Measurements from ENCODE around the gene PLXNB3. TPM values are rescaled to one million over a fixed set of nuclear protein-coding genes. Genes with fewer than 3 reads are reported as not detected.

PLXNB3 gene
- total RNA-seq, 4 donors from 2014 or later: 3.1 to 46.2 (median 24.7) TPM

DNA sequence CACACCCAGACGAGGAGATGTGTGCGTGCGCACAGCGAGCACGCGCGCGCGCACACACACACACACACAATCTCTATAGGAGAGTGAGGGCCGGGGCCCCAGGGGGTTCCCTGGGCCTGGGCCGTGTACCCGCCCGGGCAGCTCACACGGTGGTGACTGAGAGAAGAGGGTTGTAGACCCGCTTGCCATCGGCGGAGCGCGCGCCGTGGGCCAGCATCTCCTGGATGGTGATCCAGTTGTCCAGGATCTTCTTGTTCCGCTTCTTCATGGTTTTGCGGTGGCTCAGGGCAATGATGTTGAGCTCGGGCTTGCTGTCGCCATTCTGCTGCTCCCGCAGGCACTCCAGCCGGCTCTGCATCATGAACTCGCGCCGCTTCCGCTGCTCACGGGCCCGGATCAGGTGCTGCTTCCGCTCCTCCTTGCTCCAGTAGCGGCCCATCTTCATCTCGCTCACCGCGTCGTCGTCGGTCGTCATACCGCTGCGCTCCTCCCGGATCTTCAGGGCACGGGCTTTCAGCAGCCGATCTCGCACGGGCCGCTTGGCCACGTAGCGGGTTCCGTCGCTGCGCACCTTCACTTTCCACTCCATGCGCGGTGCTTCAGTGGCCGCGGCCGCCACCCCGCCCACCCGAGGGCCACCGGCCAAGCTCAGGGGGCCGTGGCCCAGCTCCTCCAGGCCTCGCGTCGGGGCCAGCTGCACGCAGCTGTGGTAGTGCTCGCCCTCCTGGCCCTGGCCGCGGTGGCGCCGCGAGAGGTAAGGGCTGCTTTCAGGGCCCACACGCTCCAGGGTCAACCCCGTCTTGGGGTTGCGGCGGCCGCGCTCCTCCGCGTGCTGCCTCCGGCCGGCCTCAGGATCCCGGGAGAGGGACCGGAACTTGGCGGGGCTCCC lies 39.4 kb downstream of the PLXNB3 start:
- intact Hi-C loops (cut with DNase I; ENCODE audit: low total_unique reads): no loop called here
- H3K4me1 ChIP-seq: no peaks in the 10 kb centered on the region
- TF ChIP-seq POLR2A (IDR thresholded peaks at IDR 0.05) (no peak), EP300 (IDR thresholded peaks at IDR 0.05; ENCODE audit: low read depth) (no peak), POLR2AphosphoS5 (IDR thresholded peaks at IDR 0.05) (no peak)
- TF ChIP-seq, protein P1, sequence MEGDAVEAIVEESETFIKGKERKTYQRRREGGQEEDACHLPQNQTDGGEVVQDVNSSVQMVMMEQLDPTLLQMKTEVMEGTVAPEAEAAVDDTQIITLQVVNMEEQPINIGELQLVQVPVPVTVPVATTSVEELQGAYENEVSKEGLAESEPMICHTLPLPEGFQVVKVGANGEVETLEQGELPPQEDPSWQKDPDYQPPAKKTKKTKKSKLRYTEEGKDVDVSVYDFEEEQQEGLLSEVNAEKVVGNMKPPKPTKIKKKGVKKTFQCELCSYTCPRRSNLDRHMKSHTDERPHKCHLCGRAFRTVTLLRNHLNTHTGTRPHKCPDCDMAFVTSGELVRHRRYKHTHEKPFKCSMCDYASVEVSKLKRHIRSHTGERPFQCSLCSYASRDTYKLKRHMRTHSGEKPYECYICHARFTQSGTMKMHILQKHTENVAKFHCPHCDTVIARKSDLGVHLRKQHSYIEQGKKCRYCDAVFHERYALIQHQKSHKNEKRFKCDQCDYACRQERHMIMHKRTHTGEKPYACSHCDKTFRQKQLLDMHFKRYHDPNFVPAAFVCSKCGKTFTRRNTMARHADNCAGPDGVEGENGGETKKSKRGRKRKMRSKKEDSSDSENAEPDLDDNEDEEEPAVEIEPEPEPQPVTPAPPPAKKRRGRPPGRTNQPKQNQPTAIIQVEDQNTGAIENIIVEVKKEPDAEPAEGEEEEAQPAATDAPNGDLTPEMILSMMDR (IDR thresholded peaks at IDR 0.05): no peak
- no peaks in the 10 kb centered on the region for H3K9me3 ChIP-seq
- DNase-seq: no peak
- H3K4me3 ChIP-seq: no peak overlapping the region
- 96% methylated on average over 76 of the region's 87 CpGs; no CpG with 5 or more reads in 1 of the 2 donors for WGBS, 2 donors (ENCODE audit: low coverage in 1 of 2)
- H3K27me3 ChIP-seq: no peaks in the 10 kb centered on the region
- in situ Hi-C loops (cut with MboI; ENCODE audit: low pct_ligation_motif_present in 1 of 4, low pct_unique_long_range_greater_than_20kb in 1 of 4, low sequenced_read_pairs in 3 of 4): loop anchor here in 1 of 4 donors (25.0 kb wide), 1 partner anchor 109 kb away; the partner anchor contains the start of gene AVPR2
- no peaks in the 10 kb centered on the region for H3K36me3 ChIP-seq
- H3K27ac ChIP-seq: no peak overlapping the region

DNA sequence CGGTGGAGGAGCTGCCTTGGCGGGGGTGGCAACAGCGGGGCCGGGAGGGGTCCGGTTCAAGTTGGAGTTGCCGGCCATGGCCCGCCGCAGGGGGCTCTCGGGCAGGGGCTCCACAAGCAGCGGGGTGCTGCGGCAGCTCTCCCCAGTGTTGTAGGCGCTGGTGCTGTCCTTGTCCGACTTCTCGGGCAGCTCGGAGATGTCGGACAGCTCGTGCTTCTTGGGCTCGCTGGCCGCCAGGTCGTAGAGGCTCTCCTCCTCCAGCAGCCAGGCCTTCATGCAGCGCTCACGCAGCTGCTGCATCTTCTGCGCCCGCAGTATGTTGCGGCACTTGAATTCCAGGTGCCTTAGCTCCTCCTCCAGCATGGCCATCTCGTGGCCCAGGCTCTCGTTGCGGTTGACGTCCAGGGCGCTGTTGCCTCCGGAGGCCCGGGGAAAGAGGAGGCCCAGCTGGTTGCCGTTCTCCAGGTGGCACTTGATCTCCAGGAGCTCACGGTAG lies 40.1 kb downstream of the PLXNB3 start:
- H3K4me1 ChIP-seq: no peaks in the 10 kb centered on the region
- TF ChIP-seq POLR2A (IDR thresholded peaks at IDR 0.05) (no peak), POLR2AphosphoS5 (IDR thresholded peaks at IDR 0.05) (no peak), EP300 (IDR thresholded peaks at IDR 0.05; ENCODE audit: low read depth) (no peak)
- TF ChIP-seq, protein P1 (IDR thresholded peaks at IDR 0.05): no peak
- WGBS, 2 donors (ENCODE audit: low coverage in 1 of 2): 93% methylated on average over 31 of the region's 34 CpGs; no CpG with 5 or more reads in 1 of the 2 donors
- no peaks in the 10 kb centered on the region for H3K9me3 ChIP-seq
- intact Hi-C loops (cut with DNase I; ENCODE audit: low total_unique reads): no loop called here
- H3K27me3 ChIP-seq: no peaks in the 10 kb centered on the region
- no peak overlapping the region for H3K27ac ChIP-seq
- H3K36me3 ChIP-seq: no peaks in the 10 kb centered on the region
- no peak for DNase-seq
- H3K4me3 ChIP-seq: no peak overlapping the region
- in situ Hi-C loops (cut with MboI; ENCODE audit: low pct_ligation_motif_present in 1 of 4, low pct_unique_long_range_greater_than_20kb in 1 of 4, low sequenced_read_pairs in 3 of 4): loop anchor here in 1 of 4 donors (25.0 kb wide), 1 partner anchor 108 kb away; the partner anchor contains the start of gene AVPR2

DNA sequence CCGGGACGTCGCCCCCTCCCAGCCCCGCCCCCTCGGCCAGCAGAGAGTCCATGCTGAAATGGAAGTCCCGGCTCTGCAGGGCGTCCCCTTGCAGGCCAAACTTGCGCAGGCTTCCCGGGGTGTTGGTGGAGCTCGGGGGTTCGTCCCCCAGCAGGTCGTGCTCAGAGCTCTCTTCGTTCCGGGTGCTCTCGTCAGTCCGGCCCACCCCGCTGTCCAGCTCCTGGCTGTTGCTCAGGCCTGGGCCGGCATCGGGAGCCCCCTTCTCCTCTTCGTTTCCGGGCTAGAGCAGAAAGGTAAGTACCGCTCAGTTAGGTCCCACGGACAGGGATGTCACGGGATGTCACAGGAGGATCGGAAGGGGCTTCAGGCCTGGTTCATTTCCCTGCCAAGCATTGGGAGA lies 40.6 kb downstream of the PLXNB3 start:
- Histone ChIP-seq H3K4me3 (no peak overlapping the region), H3K27me3 (no peaks in the 10 kb centered on the region), H3K4me1 (no peaks in the 10 kb centered on the region), H3K36me3 (no peaks in the 10 kb centered on the region), H3K9me3 (no peaks in the 10 kb centered on the region), H3K27ac (no peak overlapping the region)
- intact Hi-C loops (cut with DNase I; ENCODE audit: low total_unique reads): no loop called here
- WGBS, 2 donors (ENCODE audit: low coverage in 1 of 2): 96% methylated on average over 21 of the region's 25 CpGs; no CpG with 5 or more reads in 1 of the 2 donors
- in situ Hi-C loops (cut with MboI; ENCODE audit: low pct_ligation_motif_present in 1 of 4, low pct_unique_long_range_greater_than_20kb in 1 of 4, low sequenced_read_pairs in 3 of 4): loop anchor here in 1 of 4 donors (25.0 kb wide), 1 partner anchor 108 kb away; the partner anchor contains the start of gene AVPR2
- no peak for DNase-seq
- TF ChIP-seq EP300 (IDR thresholded peaks at IDR 0.05; ENCODE audit: low read depth) (no peak), POLR2AphosphoS5 (IDR thresholded peaks at IDR 0.05) (no peak), POLR2A (IDR thresholded peaks at IDR 0.05) (no peak)
- TF ChIP-seq, protein P1 (IDR thresholded peaks at IDR 0.05): no peak

DNA sequence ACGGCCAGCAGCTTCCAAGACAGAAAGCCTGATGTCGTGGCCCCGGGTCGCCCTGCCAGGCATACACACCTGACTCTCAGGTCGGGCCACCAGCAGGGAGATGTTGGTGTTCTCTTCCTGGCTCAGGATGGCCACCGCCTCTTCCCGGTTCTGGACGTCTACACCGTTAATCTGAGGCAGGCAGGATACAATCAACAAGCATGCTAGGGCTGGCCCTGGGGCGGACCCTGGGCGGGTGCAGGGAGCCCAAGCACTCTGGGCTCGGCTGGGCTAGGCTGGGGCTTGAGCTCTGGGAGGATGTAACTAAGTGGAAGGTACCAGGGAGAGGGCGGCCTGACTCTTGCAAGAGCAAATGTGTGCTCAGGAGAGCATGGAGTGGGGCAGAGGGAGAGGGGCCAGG lies 41.4 kb downstream of the PLXNB3 start:
- Histone ChIP-seq H3K4me1 (no peaks in the 10 kb centered on the region), H3K36me3 (no peaks in the 10 kb centered on the region), H3K27me3 (no peaks in the 10 kb centered on the region), H3K4me3 (no peak overlapping the region), H3K9me3 (no peaks in the 10 kb centered on the region), H3K27ac (no peak overlapping the region)
- in situ Hi-C loops (cut with MboI; ENCODE audit: low pct_ligation_motif_present in 1 of 4, low pct_unique_long_range_greater_than_20kb in 1 of 4, low sequenced_read_pairs in 3 of 4): loop anchor here in 1 of 4 donors (25.0 kb wide), 1 partner anchor 107 kb away; the partner anchor contains the start of gene AVPR2
- TF ChIP-seq EP300 (IDR thresholded peaks at IDR 0.05; ENCODE audit: low read depth): no peak
- no peak for TF ChIP-seq POLR2AphosphoS5 (IDR thresholded peaks at IDR 0.05)
- TF ChIP-seq POLR2A (IDR thresholded peaks at IDR 0.05): no peak
- TF ChIP-seq, protein P1 (IDR thresholded peaks at IDR 0.05): no peak
- DNase-seq: no peak
- intact Hi-C loops (cut with DNase I; ENCODE audit: low total_unique reads): no loop called here
- WGBS, 2 donors (ENCODE audit: low coverage in 1 of 2): 82% methylated on average over 8 of the region's 13 CpGs; no CpG with 5 or more reads in 1 of the 2 donors
